Bronchial epithelial cell (primary cell): ENCODE measurements around the gene RSPH1. TPM values are rescaled to one million over a fixed set of nuclear protein-coding genes. Genes with fewer than 3 reads are reported as not detected.

Experiments
- DNase-seq: peaks from one replicate; pipeline ENCODE4 v3.0.0-alpha.2; 2010; ENCODE audit warnings: low read depth
- FAIRE-seq: peaks from 2 replicates; lab custom pipeline; 2011; peaks lifted over from hg19 to GRCh38; lab: Jason Lieb, UNC
- H3K27me3 ChIP-seq: 2 replicates; pipeline ENCODE4 v1.5.1; 2011; ENCODE audit warnings: low read length; ENCODE audit not compliant: control insufficient read depth, insufficient read depth
- H3K36me3 ChIP-seq: 2 replicates; pipeline ENCODE4 v1.5.1; 2011; ENCODE audit warnings: low read length; ENCODE audit not compliant: control insufficient read depth, insufficient read depth
- H3K4me3 ChIP-seq: 2 replicates; pipeline ENCODE4 v1.5.1; 2011; ENCODE audit warnings: mild to moderate bottlenecking, low read depth, low read length, control low read depth
- total RNA-seq: library from RNA; depleted of rRNA; stranded (reverse); fragments of >200 nt; gene quantifications from 2 replicates; pipeline ENCODE4 v1.2.1, GENCODE V29; 2014
- TF ChIP-seq, protein P1 (sequence below): IDR thresholded peaks from 2 replicates; pipeline ENCODE4 v1.5.1; 2011; ENCODE audit warnings: mild to moderate bottlenecking, moderate library complexity, low read length, control low read depth, inconsistent platforms; ENCODE audit not compliant: insufficient read depth, severe bottlenecking

RSPH1 gene
- total RNA-seq, 1 donor from 2014 or later: under 0.01 TPM

DNA sequence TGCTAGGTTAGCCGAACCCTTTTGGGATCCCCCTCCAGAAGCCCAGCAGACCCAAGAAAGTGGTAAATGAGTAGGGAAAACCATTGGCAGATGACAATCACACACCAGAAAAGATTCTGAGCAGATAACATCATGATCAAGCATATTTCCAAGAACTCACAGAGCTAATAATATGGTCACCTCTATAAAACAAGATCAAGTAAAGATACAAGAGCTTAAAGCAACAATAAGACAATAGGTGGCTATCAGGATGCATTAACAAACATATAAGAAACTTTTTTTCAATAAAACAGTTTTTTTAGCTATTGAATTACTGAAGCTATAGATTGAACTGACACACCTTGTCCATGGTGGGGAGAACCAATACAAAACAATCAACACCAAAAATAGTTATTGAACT, 63.3 kb downstream of the RSPH1 start:
- H3K27me3 ChIP-seq: no peaks in the 10 kb centered on the region
- DNase-seq (no peak), FAIRE-seq (no peak)
- H3K36me3 ChIP-seq: no peaks in the 10 kb centered on the region
- H3K4me3 ChIP-seq: no peak overlapping the region
- TF ChIP-seq, protein P1, sequence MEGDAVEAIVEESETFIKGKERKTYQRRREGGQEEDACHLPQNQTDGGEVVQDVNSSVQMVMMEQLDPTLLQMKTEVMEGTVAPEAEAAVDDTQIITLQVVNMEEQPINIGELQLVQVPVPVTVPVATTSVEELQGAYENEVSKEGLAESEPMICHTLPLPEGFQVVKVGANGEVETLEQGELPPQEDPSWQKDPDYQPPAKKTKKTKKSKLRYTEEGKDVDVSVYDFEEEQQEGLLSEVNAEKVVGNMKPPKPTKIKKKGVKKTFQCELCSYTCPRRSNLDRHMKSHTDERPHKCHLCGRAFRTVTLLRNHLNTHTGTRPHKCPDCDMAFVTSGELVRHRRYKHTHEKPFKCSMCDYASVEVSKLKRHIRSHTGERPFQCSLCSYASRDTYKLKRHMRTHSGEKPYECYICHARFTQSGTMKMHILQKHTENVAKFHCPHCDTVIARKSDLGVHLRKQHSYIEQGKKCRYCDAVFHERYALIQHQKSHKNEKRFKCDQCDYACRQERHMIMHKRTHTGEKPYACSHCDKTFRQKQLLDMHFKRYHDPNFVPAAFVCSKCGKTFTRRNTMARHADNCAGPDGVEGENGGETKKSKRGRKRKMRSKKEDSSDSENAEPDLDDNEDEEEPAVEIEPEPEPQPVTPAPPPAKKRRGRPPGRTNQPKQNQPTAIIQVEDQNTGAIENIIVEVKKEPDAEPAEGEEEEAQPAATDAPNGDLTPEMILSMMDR: no peak

DNA sequence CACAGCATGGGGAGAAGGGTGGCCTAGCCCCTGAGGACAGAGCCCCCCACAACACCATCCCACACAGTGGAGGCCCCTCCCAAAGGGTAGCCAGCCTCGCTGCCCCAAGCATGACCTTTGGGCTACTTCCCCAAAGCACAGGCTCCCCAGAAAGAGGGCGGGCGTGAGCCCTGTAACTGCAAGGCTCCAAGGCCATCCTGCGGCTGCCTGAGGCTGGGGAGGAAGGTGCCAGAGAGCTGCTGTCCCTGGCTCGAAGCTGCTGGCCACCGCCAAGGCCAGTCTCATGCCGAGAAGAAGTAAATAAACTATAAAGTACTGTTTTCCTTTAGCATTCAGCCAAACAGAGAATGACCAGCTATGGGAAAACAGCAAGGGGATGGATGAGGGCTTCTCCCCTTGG, 64.8 kb downstream of the RSPH1 start:
- Histone ChIP-seq H3K27me3 (peaks cover 1% of the 10 kb centered on the region), H3K4me3 (no peak overlapping the region), H3K36me3 (no peaks in the 10 kb centered on the region)
- DNase-seq (no peak), FAIRE-seq (no peak)
- TF ChIP-seq, protein P1: no peak

DNA sequence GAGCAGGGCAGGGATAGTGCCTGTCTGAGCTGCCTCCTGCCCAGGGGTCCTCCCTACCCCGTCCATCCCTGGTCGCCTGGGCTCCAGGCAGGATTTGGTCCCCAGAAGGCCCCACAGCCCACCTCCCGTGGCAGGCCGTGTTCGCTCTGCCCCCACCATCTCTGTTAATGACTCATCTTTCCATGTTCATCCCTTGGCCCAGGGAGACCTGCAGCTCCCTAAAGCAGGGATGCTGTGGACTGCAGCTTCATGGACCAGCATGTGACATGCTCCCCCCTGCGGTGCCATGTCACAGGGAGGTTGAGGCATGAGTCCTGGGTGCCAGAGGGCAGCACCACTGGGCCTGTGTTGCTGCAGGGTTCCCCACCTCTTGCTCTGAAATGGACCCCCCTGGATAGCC, 65.5 kb downstream of the RSPH1 start:
- FAIRE-seq (no peak), DNase-seq (no peak)
- TF ChIP-seq, protein P1: no peak
- peaks cover 4% of the 10 kb centered on the region for H3K27me3 ChIP-seq
- H3K36me3 ChIP-seq: no peaks in the 10 kb centered on the region
- H3K4me3 ChIP-seq: no peak overlapping the region

DNA sequence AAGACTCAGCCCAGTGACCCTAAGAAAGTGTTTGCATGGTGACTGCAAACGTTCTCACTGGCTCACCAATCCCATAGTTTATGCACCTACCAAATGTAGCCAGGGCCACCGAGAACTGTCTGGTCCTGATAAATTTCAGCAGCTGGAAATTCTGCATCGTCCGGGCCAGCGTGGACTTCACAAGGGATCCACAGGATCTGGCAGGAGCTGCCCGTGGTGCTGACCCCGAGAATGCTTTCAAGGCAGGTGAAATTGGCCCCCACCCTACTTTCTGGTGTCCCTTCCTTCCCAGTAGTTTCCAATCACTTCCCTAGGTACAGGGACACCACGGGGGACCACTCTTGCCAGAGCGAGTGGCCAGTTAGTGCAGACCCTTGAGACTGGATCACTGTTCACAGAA, 66.2 kb downstream of the RSPH1 start:
- Histone ChIP-seq H3K27me3 (peaks cover 4% of the 10 kb centered on the region), H3K36me3 (no peaks in the 10 kb centered on the region), H3K4me3 (no peak overlapping the region)
- FAIRE-seq (no peak), DNase-seq (no peak)
- TF ChIP-seq, protein P1: no peak

DNA sequence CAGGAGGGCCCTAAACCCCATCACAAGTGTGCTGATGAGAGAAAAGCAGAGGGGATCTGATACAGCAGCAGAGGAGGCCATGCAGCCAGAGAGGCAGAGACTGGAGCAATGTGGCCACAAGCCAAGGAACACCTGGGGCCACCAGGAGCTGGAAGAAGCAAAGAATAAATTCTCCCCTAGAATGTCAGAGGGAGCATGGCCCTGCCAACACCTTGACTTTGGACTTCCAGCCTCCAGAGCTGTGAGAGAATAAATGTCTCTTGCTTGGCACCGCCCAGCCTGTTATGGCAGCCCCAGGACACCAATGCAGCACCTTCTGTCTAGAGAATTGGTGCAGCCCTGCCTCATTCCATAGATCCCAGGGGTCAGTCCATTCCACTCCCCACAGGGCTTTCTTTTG, 67.0 kb downstream of the RSPH1 start:
- peaks cover 4% of the 10 kb centered on the region for H3K27me3 ChIP-seq
- no peak overlapping the region for H3K4me3 ChIP-seq
- H3K36me3 ChIP-seq: no peaks in the 10 kb centered on the region
- FAIRE-seq: no peak
- no peak for DNase-seq
- TF ChIP-seq, protein P1: no peak

DNA sequence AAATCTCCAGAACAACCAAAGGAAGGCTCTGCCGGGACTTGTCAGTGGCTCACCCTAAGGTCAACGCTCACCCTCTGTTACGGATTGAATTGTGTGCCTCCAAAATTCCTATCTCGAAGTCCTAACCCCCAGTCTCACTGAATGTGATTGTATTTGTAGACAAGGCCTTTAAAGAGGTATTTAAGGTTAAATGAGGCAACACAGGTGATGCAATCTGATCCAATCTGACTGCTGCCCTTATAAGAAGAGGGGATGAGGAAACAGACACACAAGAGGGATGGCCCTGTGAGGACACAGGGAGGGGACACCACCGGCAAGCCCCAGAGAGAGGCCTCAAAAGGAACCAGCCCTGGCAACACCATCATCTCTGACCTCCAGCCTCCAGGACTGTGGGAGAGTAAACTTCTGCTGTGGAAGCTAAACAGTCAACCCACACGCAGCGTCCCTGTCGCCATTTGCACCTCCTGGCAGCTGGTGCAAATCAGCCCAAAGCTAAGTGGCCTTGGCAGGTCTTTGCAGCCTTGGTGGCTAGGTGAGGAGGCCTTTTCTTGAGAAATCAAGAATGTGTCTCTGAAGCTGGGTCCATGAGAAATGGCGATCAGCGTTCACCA, 68.1 kb downstream of the RSPH1 start:
- H3K4me3 ChIP-seq: no peak overlapping the region
- no peak for FAIRE-seq
- H3K27me3 ChIP-seq: peaks cover 4% of the 10 kb centered on the region
- H3K36me3 ChIP-seq: no peaks in the 10 kb centered on the region
- TF ChIP-seq, protein P1: no peak
- no peak for DNase-seq
